22Rv1 (cell line): ENCODE measurements around the gene PARD3B.

ENCODE experiments used
- H3K27ac ChIP-seq: fragments of 450-650 bp; 2 replicates; pipeline ENCODE4 v1.5.1; 2017
- CTCF ChIP-seq: fragments of 450-650 bp; IDR thresholded peaks from 2 replicates; pipeline ENCODE4 v1.5.1; 2017; ENCODE audit warnings: mild to moderate bottlenecking
- ZFX ChIP-seq: fragments of 450-650 bp; IDR thresholded peaks from 2 replicates; pipeline ENCODE4 v1.6.1; 2017; ENCODE audit warnings: antibody characterized with exemption, borderline replicate concordance

Gene PARD3B

GRCh38 chr2:204958371-204958770 is 413.1 kb downstream of the PARD3B start:
- TF ChIP-seq ZFX = no peak
- no peak for TF ChIP-seq CTCF
- H3K27ac ChIP-seq = no peak overlapping the region

- TF ChIP-seq ZFX = no peak
- TF ChIP-seq CTCF = no peak
- no peak overlapping the region for H3K27ac ChIP-seq
Observed at GRCh38 chr2:204964414-204964813, 419.1 kb downstream of the PARD3B start.

- no peak overlapping the region for H3K27ac ChIP-seq
- TF ChIP-seq CTCF = no peak
- TF ChIP-seq ZFX = no peak
Observed at GRCh38 chr2:204966245-204966644, 421.0 kb downstream of the PARD3B start.

GRCh38 chr2:204967199-204967960 is 422.1 kb downstream of the PARD3B start:
- TF ChIP-seq ZFX (no peak), CTCF (no peak)
- no peak overlapping the region for H3K27ac ChIP-seq

- H3K27ac ChIP-seq = no peak overlapping the region
- no peak for TF ChIP-seq ZFX
- no peak for TF ChIP-seq CTCF
Observed at GRCh38 chr2:204971206-204971907, 426.1 kb downstream of the PARD3B start.

GRCh38 chr2:204972161-204972560 is 426.9 kb downstream of the PARD3B start:
- no peak overlapping the region for H3K27ac ChIP-seq
- TF ChIP-seq CTCF (no peak), ZFX (no peak)
